ENCODE data around the gene NFX1.

- TF ChIP-seq EZH2 (IDR thresholded peaks at IDR 0.05; ENCODE audit: borderline replicate concordance) (no peak), CTCF (IDR thresholded peaks at IDR 0.05; ENCODE audit: poor library complexity) (no peak), EZH2phosphoT487 (IDR thresholded peaks at IDR 0.05; ENCODE audit: low read depth, severe bottlenecking, unreplicated experiment) (no peak)
These were observed 126.7 kb downstream of the NFX1 start for GRCh38 chr9:33416996-33417395.

All from hepatocyte (in vitro differentiated cells).